ENCODE data around the gene RNF44.

Gene RNF44

GRCh38 chr5:176535664-176536131 is 1.5 kb downstream of the RNF44 start:
- no peak for DNase-seq (ENCODE audit: low read depth in 2 of 2)

- no peak for DNase-seq (ENCODE audit: low read depth in 2 of 2)
Observed at GRCh38 chr5:176535101-176535663, 2.0 kb downstream of the RNF44 start.

GRCh38 chr5:176534640-176535039 is 2.6 kb downstream of the RNF44 start:
- no peak for DNase-seq (ENCODE audit: low read depth in 2 of 2)

GRCh38 chr5:176533894-176534611 is 3.1 kb downstream of the RNF44 start:
- DNase-seq (ENCODE audit: low read depth in 2 of 2) = no peak

GRCh38 chr5:176533390-176533789 is 3.8 kb downstream of the RNF44 start:
- no peak for DNase-seq (ENCODE audit: low read depth in 2 of 2)

GRCh38 chr5:176532795-176533194 is 4.4 kb downstream of the RNF44 start:
- no peak for DNase-seq (ENCODE audit: low read depth in 2 of 2)

GRCh38 chr5:176531902-176532493 is 5.2 kb downstream of the RNF44 start:
- DNase-seq (ENCODE audit: low read depth in 2 of 2) = no peak

- no peak for DNase-seq (ENCODE audit: low read depth in 2 of 2)
Observed at GRCh38 chr5:176530983-176531901, 6.0 kb downstream of the RNF44 start.

GRCh38 chr5:176530393-176530982 is 6.7 kb downstream of the RNF44 start:
- DNase-seq (ENCODE audit: low read depth in 2 of 2) = no peak

- no peak for DNase-seq (ENCODE audit: low read depth in 2 of 2)
Observed at GRCh38 chr5:176529741-176530141, 7.5 kb downstream of the RNF44 start.

- DNase-seq (ENCODE audit: low read depth in 2 of 2) = no peak
Observed at GRCh38 chr5:176529116-176529740, 8.0 kb downstream of the RNF44 start.

- DNase-seq (ENCODE audit: low read depth in 2 of 2) = no peak
Observed at GRCh38 chr5:176528761-176529115, 8.5 kb downstream of the RNF44 start.

GRCh38 chr5:176528301-176528700 is 8.9 kb downstream of the RNF44 start:
- DNase-seq (ENCODE audit: low read depth in 2 of 2) = no peak

GRCh38 chr5:176527246-176528222 is 9.7 kb downstream of the RNF44 start:
- no peak for DNase-seq (ENCODE audit: low read depth in 2 of 2)

GRCh38 chr5:176526462-176526861 is 10.7 kb downstream of the RNF44 start:
- DNase-seq (ENCODE audit: low read depth in 2 of 2) = no peak

GRCh38 chr5:176525677-176526076 is 11.5 kb downstream of the RNF44 start:
- DNase-seq (ENCODE audit: low read depth in 2 of 2) = no peak

- DNase-seq (ENCODE audit: low read depth in 2 of 2) = no peak
Observed at GRCh38 chr5:176524987-176525386, 12.2 kb downstream of the RNF44 start.

GRCh38 chr5:176524138-176524537 is 13.1 kb downstream of the RNF44 start:
- DNase-seq (ENCODE audit: low read depth in 2 of 2) = no peak

- no peak for DNase-seq (ENCODE audit: low read depth in 2 of 2)
Observed at GRCh38 chr5:176521699-176522263, 15.4 kb downstream of the RNF44 start.

GRCh38 chr5:176521286-176521685 is 15.9 kb downstream of the RNF44 start:
- DNase-seq (ENCODE audit: low read depth in 2 of 2) = no peak

Data from stimulated activated CD4-positive, alpha-beta T cell treated with anti-CD3 and anti-CD28 coated beads, Interleukin-15, amount 100 ng/mL, for 48 hours (primary cell).